ENCODE data around the gene BCL7C.

- no peak for TF ChIP-seq CTCF (IDR thresholded peaks at IDR 0.05)
- TF ChIP-seq POLR2AphosphoS5 (IDR thresholded peaks at IDR 0.05; ENCODE audit: low read depth, low read length) = no peak
These were observed 30.4 kb upstream of the BCL7C start for GRCh38 chr16:30924076-30924912.
